HG03280 (cell line): ENCODE results near the gene OGT.
"Not testable (repeated sequence)": the region's sequence is repeated elsewhere in the genome, so short reads cannot be mapped to it uniquely, and the experiment has no call there.

ENCODE experiments used
- ATAC-seq: cut with Tn5 transposase; IDR thresholded peaks from one replicate; pipeline ENCODE4 v1.9.1; 2021; ENCODE audit warnings: mild to moderate bottlenecking, moderate library complexity; ENCODE audit not compliant: unreplicated experiment

OGT gene

GRCh38 chrX:71537743-71538142 lies 4.8 kb downstream of the OGT start:
- no peak for ATAC-seq

- ATAC-seq: no peak
Measured at GRCh38 chrX:71540801-71541200, 7.9 kb downstream of the OGT start.

GRCh38 chrX:71541210-71542022 lies 8.5 kb downstream of the OGT start:
- no peak for ATAC-seq

- no peak for ATAC-seq
Measured at GRCh38 chrX:71542411-71542810, 9.5 kb downstream of the OGT start.

GRCh38 chrX:71542825-71543224 lies 9.9 kb downstream of the OGT start:
- ATAC-seq: no peak

GRCh38 chrX:71543316-71543715 lies 10.4 kb downstream of the OGT start:
- ATAC-seq: no peak

- no peak for ATAC-seq
Measured at GRCh38 chrX:71545364-71545763, 12.5 kb downstream of the OGT start.

GRCh38 chrX:71546879-71547278 lies 14.0 kb downstream of the OGT start:
- ATAC-seq: no peak

- ATAC-seq: no peak
Measured at GRCh38 chrX:71547339-71547738, 14.4 kb downstream of the OGT start.

GRCh38 chrX:71549986-71550385 lies 17.1 kb downstream of the OGT start:
- no peak for ATAC-seq

GRCh38 chrX:71550578-71550977 lies 17.7 kb downstream of the OGT start:
- no peak for ATAC-seq

GRCh38 chrX:71556036-71556435 lies 23.1 kb downstream of the OGT start:
- ATAC-seq: no peak

- no peak for ATAC-seq
Measured at GRCh38 chrX:71558920-71559319, 26.0 kb downstream of the OGT start.

- ATAC-seq: not testable (repeated sequence)
Measured at GRCh38 chrX:71559773-71560172, 26.9 kb downstream of the OGT start.

- no peak for ATAC-seq
Measured at GRCh38 chrX:71563921-71564320, 31.0 kb downstream of the OGT start.

GRCh38 chrX:71565474-71566041 lies 32.7 kb downstream of the OGT start:
- no peak for ATAC-seq

- not testable (repeated sequence) for ATAC-seq
Measured at GRCh38 chrX:71571390-71571789, 38.5 kb downstream of the OGT start.

GRCh38 chrX:71573590-71573989 lies 40.7 kb downstream of the OGT start:
- no peak for ATAC-seq

GRCh38 chrX:71577682-71578081 lies 44.8 kb downstream of the OGT start:
- no peak for ATAC-seq

- ATAC-seq: no peak
Measured at GRCh38 chrX:71578253-71579135, 45.6 kb downstream of the OGT start, which contains the start of gene GCNA. Gene GCNA, plus strand, starts transcription at chrX:71578437. Its CDS starts 2,385 bp downstream, at chrX:71580822.

GRCh38 chrX:71579136-71579989 lies 46.5 kb downstream of the OGT start:
- ATAC-seq: no peak
